IMR-90 (cell line): ENCODE results near the gene AARS1.

Experiments
- CEBPB ChIP-seq: IDR thresholded peaks from 2 replicates; pipeline ENCODE4 v1.6.1; 2012; ENCODE audit warnings: low read depth, low read length, improper control_type of control experiment
- FOS ChIP-seq: fragments of 150-350 bp; IDR thresholded peaks from 2 replicates; pipeline ENCODE4 v1.6.1; 2016; ENCODE audit warnings: low read depth, low read length
- MXI1 ChIP-seq: IDR thresholded peaks from 2 replicates; pipeline ENCODE4 v1.6.1; 2012; ENCODE audit warnings: low read depth, mild to moderate bottlenecking, low read length, moderate library complexity, borderline replicate concordance
- POLR2A ChIP-seq: IDR thresholded peaks from 2 replicates; pipeline ENCODE4 v1.6.1; 2012; ENCODE audit warnings: mild to moderate bottlenecking, low read depth, low read length
- TF ChIP-seq, protein P1 (sequence below): conservative IDR thresholded peaks from 2 replicates; pipeline ENCODE4 v1.5.1; 2012; ENCODE audit warnings: mild to moderate bottlenecking, low read depth, low read length, improper control_type of control experiment

DNA sequence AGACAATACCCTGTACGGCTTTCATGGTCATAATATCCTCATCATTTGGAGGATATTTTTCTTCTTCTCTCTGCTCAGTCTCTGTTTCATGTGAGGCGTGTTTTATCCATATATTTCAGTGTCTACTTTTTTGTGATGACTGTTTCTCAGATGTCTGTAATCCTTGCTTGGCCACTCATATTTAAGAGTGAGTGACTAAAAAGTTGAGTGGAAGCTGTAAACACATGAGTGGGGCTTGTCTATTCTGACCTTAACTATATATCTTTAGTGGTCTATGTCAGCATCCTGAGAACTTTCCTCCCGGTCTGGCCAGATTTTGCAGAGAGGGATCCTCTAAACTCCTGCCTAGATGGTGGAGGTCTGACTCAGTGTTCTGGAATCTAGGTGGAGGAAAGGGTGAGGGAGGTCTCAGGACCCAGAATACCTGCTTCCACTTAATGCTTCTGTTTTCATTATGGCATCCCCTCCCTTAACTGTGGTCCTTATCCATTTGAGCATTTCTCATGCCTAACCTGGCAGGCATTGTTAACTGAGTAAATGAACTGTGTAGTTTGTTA lies 15.7 kb upstream of the AARS1 start:
- TF ChIP-seq, protein P1, sequence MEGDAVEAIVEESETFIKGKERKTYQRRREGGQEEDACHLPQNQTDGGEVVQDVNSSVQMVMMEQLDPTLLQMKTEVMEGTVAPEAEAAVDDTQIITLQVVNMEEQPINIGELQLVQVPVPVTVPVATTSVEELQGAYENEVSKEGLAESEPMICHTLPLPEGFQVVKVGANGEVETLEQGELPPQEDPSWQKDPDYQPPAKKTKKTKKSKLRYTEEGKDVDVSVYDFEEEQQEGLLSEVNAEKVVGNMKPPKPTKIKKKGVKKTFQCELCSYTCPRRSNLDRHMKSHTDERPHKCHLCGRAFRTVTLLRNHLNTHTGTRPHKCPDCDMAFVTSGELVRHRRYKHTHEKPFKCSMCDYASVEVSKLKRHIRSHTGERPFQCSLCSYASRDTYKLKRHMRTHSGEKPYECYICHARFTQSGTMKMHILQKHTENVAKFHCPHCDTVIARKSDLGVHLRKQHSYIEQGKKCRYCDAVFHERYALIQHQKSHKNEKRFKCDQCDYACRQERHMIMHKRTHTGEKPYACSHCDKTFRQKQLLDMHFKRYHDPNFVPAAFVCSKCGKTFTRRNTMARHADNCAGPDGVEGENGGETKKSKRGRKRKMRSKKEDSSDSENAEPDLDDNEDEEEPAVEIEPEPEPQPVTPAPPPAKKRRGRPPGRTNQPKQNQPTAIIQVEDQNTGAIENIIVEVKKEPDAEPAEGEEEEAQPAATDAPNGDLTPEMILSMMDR, result no peak
- TF ChIP-seq POLR2A (no peak), MXI1 (no peak), CEBPB (no peak), FOS (no peak)
